CD4-positive, alpha-beta T cell treated with Interleukin-10 for 1 hour (primary cell): Measurements from ENCODE around the gene PRDX2.

Source experiments
- DNase-seq: peaks from one replicate; pipeline ENCODE4 v3.0.0-alpha.2; 2020

The PRDX2 gene

GRCh38 chr19:12792051-12792852, 9.3 kb downstream of the PRDX2 start:
- DNase-seq, result peak; percentile 73

GRCh38 chr19:12791345-12792050, 10.1 kb downstream of the PRDX2 start, which contains the start of gene JUNB:
TSS of gene JUNB (plus strand) at chr19:12791486. CDS start at chr19:12791772, 286 bp downstream.
- peak; percentile 99 for DNase-seq

- DNase-seq, result no peak
These were observed 10.8 kb downstream of the PRDX2 start for GRCh38 chr19:12790628-12791344.

- DNase-seq, result peak; percentile 98
These were observed 11.5 kb downstream of the PRDX2 start for GRCh38 chr19:12789904-12790619.

GRCh38 chr19:12789098-12789903, 12.3 kb downstream of the PRDX2 start:
- peak; percentile 65 for DNase-seq

- peak; percentile 83 for DNase-seq
These were observed 12.9 kb downstream of the PRDX2 start for GRCh38 chr19:12788682-12789097.

GRCh38 chr19:12788042-12788681, 13.4 kb downstream of the PRDX2 start:
- no peak for DNase-seq

GRCh38 chr19:12787458-12787857, 14.1 kb downstream of the PRDX2 start:
- no peak for DNase-seq

- no peak for DNase-seq
These were observed 14.6 kb downstream of the PRDX2 start for GRCh38 chr19:12786952-12787351.

- DNase-seq, result peak; percentile 47
These were observed 15.3 kb downstream of the PRDX2 start for GRCh38 chr19:12786141-12786870.

GRCh38 chr19:12785431-12786031, 16.1 kb downstream of the PRDX2 start:
- no peak for DNase-seq

GRCh38 chr19:12784871-12785430, 16.6 kb downstream of the PRDX2 start:
- DNase-seq, result peak; percentile 81

GRCh38 chr19:12784394-12784870, 17.2 kb downstream of the PRDX2 start:
- peak; percentile 49 for DNase-seq

GRCh38 chr19:12783849-12784393, 17.7 kb downstream of the PRDX2 start:
- peak; percentile 50 for DNase-seq

GRCh38 chr19:12783291-12783848, 18.2 kb downstream of the PRDX2 start:
- DNase-seq, result peak; percentile 48

GRCh38 chr19:12782424-12783290, 18.9 kb downstream of the PRDX2 start:
- DNase-seq, result peak; percentile 94

GRCh38 chr19:12782174-12782423, 19.5 kb downstream of the PRDX2 start:
- no peak for DNase-seq
